Measurements from ENCODE around the gene ECHDC3.

DNA sequence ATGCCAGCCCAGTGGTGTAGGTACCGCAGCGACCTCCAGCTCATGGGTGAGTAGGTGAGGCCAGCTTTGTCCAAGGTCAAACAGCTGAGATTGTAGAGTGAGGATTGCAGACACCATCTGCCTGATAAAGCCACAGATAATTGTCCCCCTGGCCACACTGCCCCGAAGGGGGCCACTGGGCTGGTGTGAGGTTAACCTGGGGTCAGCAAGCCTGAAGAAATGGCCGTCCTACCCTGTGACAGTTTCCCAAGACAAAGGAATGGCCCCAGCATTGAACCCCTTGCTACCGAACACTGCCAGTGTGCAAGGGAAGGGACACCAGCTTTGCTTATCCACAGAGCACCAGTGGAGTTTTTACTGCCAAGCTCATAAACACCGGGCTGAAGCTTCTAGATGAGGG is 23.0 kb downstream of the ECHDC3 start:
- TF ChIP-seq, protein P1, sequence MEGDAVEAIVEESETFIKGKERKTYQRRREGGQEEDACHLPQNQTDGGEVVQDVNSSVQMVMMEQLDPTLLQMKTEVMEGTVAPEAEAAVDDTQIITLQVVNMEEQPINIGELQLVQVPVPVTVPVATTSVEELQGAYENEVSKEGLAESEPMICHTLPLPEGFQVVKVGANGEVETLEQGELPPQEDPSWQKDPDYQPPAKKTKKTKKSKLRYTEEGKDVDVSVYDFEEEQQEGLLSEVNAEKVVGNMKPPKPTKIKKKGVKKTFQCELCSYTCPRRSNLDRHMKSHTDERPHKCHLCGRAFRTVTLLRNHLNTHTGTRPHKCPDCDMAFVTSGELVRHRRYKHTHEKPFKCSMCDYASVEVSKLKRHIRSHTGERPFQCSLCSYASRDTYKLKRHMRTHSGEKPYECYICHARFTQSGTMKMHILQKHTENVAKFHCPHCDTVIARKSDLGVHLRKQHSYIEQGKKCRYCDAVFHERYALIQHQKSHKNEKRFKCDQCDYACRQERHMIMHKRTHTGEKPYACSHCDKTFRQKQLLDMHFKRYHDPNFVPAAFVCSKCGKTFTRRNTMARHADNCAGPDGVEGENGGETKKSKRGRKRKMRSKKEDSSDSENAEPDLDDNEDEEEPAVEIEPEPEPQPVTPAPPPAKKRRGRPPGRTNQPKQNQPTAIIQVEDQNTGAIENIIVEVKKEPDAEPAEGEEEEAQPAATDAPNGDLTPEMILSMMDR (conservative IDR thresholded peaks at IDR 0.05; ENCODE audit: low read depth, low read length): no peak
- TF ChIP-seq EZH2 (IDR thresholded peaks at IDR 0.05; ENCODE audit: borderline replicate concordance, low read depth, low read length, poor library complexity, severe bottlenecking): no peak
